Measurements from ENCODE around the gene RPL3. TPM values are rescaled to one million over a fixed set of nuclear protein-coding genes. Genes with fewer than 3 reads are reported as not detected.

RPL3 gene
- total RNA-seq, 1 experiment from 2014 or later = 3,009 TPM

- H3K36me3 Mint-ChIP-seq = no peaks in the 10 kb centered on the region
- DNase-seq (ENCODE audit: low spot score) (no peak), ATAC-seq (no peak)
- no peak overlapping the region for H3K4me3 Mint-ChIP-seq
- TF ChIP-seq NFYB (CRISPR knock-in tag; conservative IDR thresholded peaks at IDR 0.05; ENCODE audit: low read depth) (no peak), USF2 (CRISPR knock-in tag; IDR thresholded peaks at IDR 0.05) (no peak), EMX1 (CRISPR knock-in tag; IDR thresholded peaks at IDR 0.05) (no peak), MLX (CRISPR knock-in tag; IDR thresholded peaks at IDR 0.05) (no peak), AFF4 (CRISPR knock-in tag; IDR thresholded peaks at IDR 0.05; ENCODE audit: borderline replicate concordance) (no peak), ATF1 (CRISPR knock-in tag; IDR thresholded peaks at IDR 0.05) (no peak), NR3C1 (CRISPR knock-in tag; conservative IDR thresholded peaks at IDR 0.05; ENCODE audit: low read depth) (no peak), ZMAT4 (CRISPR knock-in tag; IDR thresholded peaks at IDR 0.05) (no peak), ELF4 (CRISPR knock-in tag; IDR thresholded peaks at IDR 0.05; ENCODE audit: low read depth) (no peak), ESRRA (CRISPR knock-in tag; IDR thresholded peaks at IDR 0.05; ENCODE audit: borderline replicate concordance) (no peak), ZNF281 (CRISPR knock-in tag; IDR thresholded peaks at IDR 0.05) (no peak), MYBL2 (CRISPR knock-in tag; IDR thresholded peaks at IDR 0.05) (no peak), HMGXB4 (CRISPR knock-in tag; IDR thresholded peaks at IDR 0.05) (no peak), ETV6 (CRISPR knock-in tag; IDR thresholded peaks at IDR 0.05) (no peak), NR2C2 (CRISPR knock-in tag; IDR thresholded peaks at IDR 0.05) (no peak), ZNF232 (CRISPR knock-in tag; IDR thresholded peaks at IDR 0.05) (no peak), ARID4B (CRISPR knock-in tag; IDR thresholded peaks at IDR 0.05; ENCODE audit: borderline replicate concordance) (no peak)
- no peak overlapping the region for H3K27ac Mint-ChIP-seq
- CTCF ChIA-PET = interaction anchor here (0.6 to 3.2 kb wide), 5 partner anchors 16 to 217 kb away, joined by 3 to 13 read pairs (median 4); no protein-coding TSS in a partner anchor
- POLR2A ChIA-PET = interaction anchor here (0.5 kb wide), 1 partner anchor 46 kb away, joined by 3 read pairs; no protein-coding TSS in a partner anchor
- H3K4me1 Mint-ChIP-seq = peaks cover 9% of the 10 kb centered on the region
- no peaks in the 10 kb centered on the region for H3K27me3 Mint-ChIP-seq (ENCODE audit: low read depth)
- H3K9me3 Mint-ChIP-seq = peaks cover under 1% of the 10 kb centered on the region; the same call in 1 of the 2 replicates
Measured at GRCh38 chr22:39289975-39290720, 29.3 kb downstream of the RPL3 start.
